Activated CD8-positive, alpha-beta memory T cell treated with anti-CD3 and anti-CD28 coated beads, Interleukin-2, amount 50 U/mL, for 24 hours (primary cell): ENCODE data around the gene SPATA12.

ENCODE experiments used
- DNase-seq: peaks from one replicate; pipeline ENCODE4 v3.0.0-alpha.2; 2020; ENCODE audit errors: extremely low read depth

The SPATA12 gene

GRCh38 chr3:57116501-57116900 lies 56.0 kb downstream of the SPATA12 start:
- DNase-seq = no peak

- DNase-seq = no peak
Observed at GRCh38 chr3:57118254-57118653, 57.8 kb downstream of the SPATA12 start.

- no peak for DNase-seq
Observed at GRCh38 chr3:57120040-57120439, 59.6 kb downstream of the SPATA12 start.

GRCh38 chr3:57120451-57121174 lies 60.1 kb downstream of the SPATA12 start:
- no peak for DNase-seq
